Endodermal cell (in vitro differentiated cells): Measurements from ENCODE around the gene LARP6. TPM values are rescaled to one million over a fixed set of nuclear protein-coding genes. Genes with fewer than 3 reads are reported as not detected.

Source experiments
- DNase-seq: peaks from one replicate; pipeline ENCODE4 v3.0.0-alpha.2; 2017
- H3K27ac ChIP-seq: 2 replicates; pipeline ENCODE4 v1.5.1; 2013; ENCODE audit warnings: mild to moderate bottlenecking, low read depth, low read length, moderate library complexity
- H3K27me3 ChIP-seq: 2 replicates; pipeline ENCODE4 v1.6.1; 2013; ENCODE audit warnings: mild to moderate bottlenecking, low read length, moderate library complexity; ENCODE audit not compliant: insufficient read depth, control insufficient read depth, poor library complexity, severe bottlenecking
- H3K36me3 ChIP-seq: 2 replicates; pipeline ENCODE4 v1.7.0; 2013; ENCODE audit warnings: mild to moderate bottlenecking, low read length, moderate library complexity; ENCODE audit not compliant: control insufficient read depth, insufficient read depth
- H3K4me1 ChIP-seq: one replicate; pipeline ENCODE4 v1.7.0; 2013; ENCODE audit warnings: low read length; ENCODE audit not compliant: control insufficient read depth, insufficient read depth
- H3K4me3 ChIP-seq: 2 replicates; pipeline ENCODE4 v1.5.1; 2013; ENCODE audit warnings: mild to moderate bottlenecking, low read length, moderate library complexity
- H3K9ac ChIP-seq: 2 replicates; pipeline ENCODE4 v1.6.1; 2013; ENCODE audit warnings: mild to moderate bottlenecking, low read length, moderate library complexity; ENCODE audit not compliant: poor library complexity, severe bottlenecking; ENCODE audit errors: extremely low read depth
- H3K9me3 ChIP-seq: 2 replicates; pipeline ENCODE4 v1.6.1; 2013; ENCODE audit warnings: mild to moderate bottlenecking, low read length, moderate library complexity; ENCODE audit not compliant: control insufficient read depth
- H3K27ac Mint-ChIP-seq: 2 replicates; pipeline ENCODE4 v1.8.0; 2020; ENCODE audit warnings: mixed read lengths
- H3K27me3 Mint-ChIP-seq: 2 replicates; pipeline ENCODE4 v1.8.0; 2021; ENCODE audit warnings: mild to moderate bottlenecking, mixed read lengths; ENCODE audit not compliant: insufficient read depth
- H3K36me3 Mint-ChIP-seq: 2 replicates; pipeline ENCODE4 v1.8.0; 2020; ENCODE audit warnings: low read depth, mixed read lengths
- H3K4me1 Mint-ChIP-seq: 2 replicates; pipeline ENCODE4 v1.8.0; 2020; ENCODE audit warnings: mixed read lengths
- H3K4me3 Mint-ChIP-seq: 2 replicates; pipeline ENCODE4 v1.8.0; 2020; ENCODE audit warnings: mild to moderate bottlenecking, moderate library complexity, mixed read lengths
- H3K9me3 Mint-ChIP-seq: 2 replicates; pipeline ENCODE4 v1.8.0; 2020; ENCODE audit warnings: mild to moderate bottlenecking, mixed read lengths
- WGBS, 2 experiments: methylation state at CpG; one replicate each; pipeline versions ENCODE4 v1.1.5 to v1.1.7; 2013; ENCODE audit warnings: missing lambda C conversion rate in 2 of 2, mixed read lengths in 1 of 2; ENCODE audit not compliant: insufficient coverage in 1 of 2, insufficient read length in 1 of 2; 5-methylcytosine and 5-hydroxymethylcytosine counted together
- total RNA-seq, 2 donors: library from RNA; stranded (reverse); fragmentation: NEBNext Ultra II Directional in 1 of 2; extraction: Animal tissue kit (Norgen Biotek cat#: 25700) in 1 of 2; gene quantifications; 2 replicates in 1 of 2; 3 replicates in 1 of 2; pipeline ENCODE4 v1.2.1, GENCODE V29; 2021
- TF ChIP-seq, protein P1 (sequence below): fragments of 200-600 bp; sonication (generic); conservative IDR thresholded peaks from 2 replicates; pipeline ENCODE4 v1.5.0; 2021; ENCODE audit warnings: antibody characterized with exemption, mild to moderate bottlenecking

Gene LARP6
- total RNA-seq, 2 donors from 2014 or later = 24.0 to 24.9 TPM

DNA sequence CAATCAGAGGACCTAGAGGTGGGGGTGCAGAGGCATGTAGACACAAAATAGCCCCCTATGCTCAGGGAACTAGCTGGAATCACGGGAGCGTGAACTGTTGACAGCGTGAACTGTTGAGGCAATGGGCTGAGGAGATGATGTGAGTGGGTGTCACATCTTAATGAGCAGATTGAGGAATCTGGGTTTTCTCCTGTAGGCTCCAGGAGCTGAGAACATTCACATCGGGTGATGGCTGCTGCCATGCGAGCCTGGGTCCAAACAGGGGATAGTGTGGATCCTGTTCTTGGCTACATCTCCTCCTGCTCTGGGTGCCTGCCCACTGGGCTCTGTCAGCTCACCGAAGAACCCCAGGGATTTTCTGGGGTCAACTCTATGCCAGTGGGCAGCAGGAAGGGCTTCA, 2.1 kb downstream of the LARP6 start:
- Mint-ChIP-seq H3K36me3 (peaks cover 19% of the 10 kb centered on the region), H3K4me1 (peaks cover 15% of the 10 kb centered on the region), H3K27ac (no peak overlapping the region), H3K9me3 (no peaks in the 10 kb centered on the region), H3K27me3 (peaks cover 8% of the 10 kb centered on the region), H3K4me3 (no peak overlapping the region)
- 92 to 98% methylated on average over 6 of the region's 6 CpGs for WGBS, 2 experiments
- Histone ChIP-seq H3K27ac (no peak overlapping the region), H3K27me3 (no peaks in the 10 kb centered on the region), H3K4me3 (no peak overlapping the region), H3K9me3 (no peaks in the 10 kb centered on the region), H3K36me3 (peaks cover 19% of the 10 kb centered on the region), H3K9ac (no peak overlapping the region), H3K4me1 (no peaks in the 10 kb centered on the region)
- TF ChIP-seq, protein P1, sequence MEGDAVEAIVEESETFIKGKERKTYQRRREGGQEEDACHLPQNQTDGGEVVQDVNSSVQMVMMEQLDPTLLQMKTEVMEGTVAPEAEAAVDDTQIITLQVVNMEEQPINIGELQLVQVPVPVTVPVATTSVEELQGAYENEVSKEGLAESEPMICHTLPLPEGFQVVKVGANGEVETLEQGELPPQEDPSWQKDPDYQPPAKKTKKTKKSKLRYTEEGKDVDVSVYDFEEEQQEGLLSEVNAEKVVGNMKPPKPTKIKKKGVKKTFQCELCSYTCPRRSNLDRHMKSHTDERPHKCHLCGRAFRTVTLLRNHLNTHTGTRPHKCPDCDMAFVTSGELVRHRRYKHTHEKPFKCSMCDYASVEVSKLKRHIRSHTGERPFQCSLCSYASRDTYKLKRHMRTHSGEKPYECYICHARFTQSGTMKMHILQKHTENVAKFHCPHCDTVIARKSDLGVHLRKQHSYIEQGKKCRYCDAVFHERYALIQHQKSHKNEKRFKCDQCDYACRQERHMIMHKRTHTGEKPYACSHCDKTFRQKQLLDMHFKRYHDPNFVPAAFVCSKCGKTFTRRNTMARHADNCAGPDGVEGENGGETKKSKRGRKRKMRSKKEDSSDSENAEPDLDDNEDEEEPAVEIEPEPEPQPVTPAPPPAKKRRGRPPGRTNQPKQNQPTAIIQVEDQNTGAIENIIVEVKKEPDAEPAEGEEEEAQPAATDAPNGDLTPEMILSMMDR = no peak
- DNase-seq = no peak

DNA sequence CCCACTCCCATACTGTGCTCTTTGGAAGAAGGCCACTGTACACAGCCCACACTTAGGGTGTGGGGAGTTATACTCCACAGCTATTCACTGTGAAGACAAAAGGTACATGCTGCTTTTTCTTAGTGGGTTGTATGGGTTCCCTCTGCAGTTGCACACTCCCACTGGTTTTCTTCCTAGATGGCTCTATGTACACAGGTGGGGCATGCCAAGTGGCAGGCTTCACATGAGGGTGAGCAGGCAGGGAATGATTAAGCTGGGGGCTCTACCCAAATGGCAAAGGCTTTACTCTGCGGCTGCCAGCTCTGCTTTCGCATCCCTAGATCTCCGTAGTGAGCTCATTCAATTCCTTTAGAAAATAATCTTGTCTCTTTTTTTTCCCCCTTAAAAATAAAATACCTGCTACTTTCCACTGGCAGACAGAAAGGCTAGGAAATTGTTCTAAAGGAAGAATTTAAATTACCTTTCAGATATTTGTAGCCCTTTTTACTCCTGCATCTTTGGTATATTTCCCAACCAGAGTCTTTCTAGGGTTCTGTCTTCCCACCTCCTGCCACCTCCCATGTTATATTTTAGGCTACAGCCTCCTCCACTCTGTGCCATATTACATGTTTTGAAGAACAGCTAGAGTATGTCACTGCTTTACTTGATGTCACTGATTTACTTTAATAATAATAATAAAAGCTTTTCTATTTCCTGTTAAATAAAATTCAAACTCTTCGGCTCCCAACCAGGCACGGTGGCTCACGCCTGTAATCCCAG, 8.2 kb downstream of the LARP6 start:
- H3K4me3 ChIP-seq = no peak overlapping the region
- H3K36me3 ChIP-seq = peaks cover 10% of the 10 kb centered on the region
- no peaks in the 10 kb centered on the region for H3K4me1 ChIP-seq
- WGBS, 2 experiments = 95 to 97% methylated on average over 6 of the region's 6 CpGs
- Mint-ChIP-seq H3K36me3 (peaks cover 21% of the 10 kb centered on the region), H3K9me3 (no peaks in the 10 kb centered on the region), H3K4me3 (no peak overlapping the region), H3K27me3 (no peaks in the 10 kb centered on the region), H3K27ac (no peak overlapping the region), H3K4me1 (no peaks in the 10 kb centered on the region)
- no peaks in the 10 kb centered on the region for H3K27me3 ChIP-seq
- no peak for DNase-seq
- H3K9ac ChIP-seq = no peak overlapping the region
- H3K27ac ChIP-seq = no peak overlapping the region
- TF ChIP-seq, protein P1 = no peak
- H3K9me3 ChIP-seq = no peaks in the 10 kb centered on the region

DNA sequence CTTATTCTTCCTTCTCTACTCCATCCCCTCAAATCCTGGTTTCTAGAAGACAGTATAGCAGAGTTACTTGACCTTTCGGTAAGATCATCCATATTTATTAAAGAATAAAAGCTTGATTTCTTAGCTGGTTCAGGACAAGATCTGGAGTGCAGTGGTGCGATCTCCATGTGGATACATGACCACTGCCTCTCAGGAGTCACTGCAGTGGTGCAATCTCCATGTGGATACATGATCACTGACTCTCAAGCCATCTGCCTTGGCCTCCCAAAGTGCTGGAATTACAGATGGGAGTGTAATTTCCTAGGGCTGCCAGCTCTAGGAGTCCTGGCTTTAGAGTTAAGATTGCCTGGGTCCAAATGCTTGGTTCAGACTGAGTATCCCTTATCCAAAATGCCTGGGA, 16.5 kb downstream of the LARP6 start:
- H3K4me3 Mint-ChIP-seq = no peak overlapping the region
- peaks cover 55% of the 10 kb centered on the region for H3K36me3 Mint-ChIP-seq
- DNase-seq = no peak
- peaks cover 9% of the 10 kb centered on the region for H3K4me1 Mint-ChIP-seq
- Histone ChIP-seq H3K9me3 (peaks cover 6% of the 10 kb centered on the region), H3K27me3 (no peaks in the 10 kb centered on the region), H3K27ac (no peak overlapping the region), H3K36me3 (peaks cover 27% of the 10 kb centered on the region), H3K9ac (no peak overlapping the region), H3K4me1 (peaks cover 5% of the 10 kb centered on the region), H3K4me3 (no peak overlapping the region)
- no peaks in the 10 kb centered on the region for H3K9me3 Mint-ChIP-seq
- no peaks in the 10 kb centered on the region for H3K27me3 Mint-ChIP-seq
- H3K27ac Mint-ChIP-seq = no peak overlapping the region
- 91 to 96% methylated on average over 2 of the region's 2 CpGs for WGBS, 2 experiments
- TF ChIP-seq, protein P1 = no peak
